Kidney (tissue), 14 donors: ENCODE measurements around the gene LYPLA2. TPM values are rescaled to one million over a fixed set of nuclear protein-coding genes. Genes with fewer than 3 reads are reported as not detected.
A peak's percentile ranks its signal among the peaks of the same experiment; 100 is the strongest.

Source experiments
- DNase-seq, 5 donors: peaks; one replicate each; pipeline ENCODE4 v3.0.0-alpha.2; 2013 to 2020
- FAIRE-seq: peaks from 2 replicates; lab custom pipeline; 2012; peaks lifted over from hg19 to GRCh38; lab: Jason Lieb, UNC
- H3K27ac ChIP-seq, 2 donors: one replicate each; pipeline ENCODE4 v1.7.0; 2013; ENCODE audit warnings: low read depth in 2 of 2, low read length in 2 of 2, inconsistent platforms in 1 of 2
- H3K27me3 ChIP-seq: one replicate; pipeline ENCODE4 v1.7.1; 2013; ENCODE audit warnings: low read length, inconsistent platforms; ENCODE audit not compliant: control insufficient read depth, insufficient read depth
- H3K36me3 ChIP-seq, 3 donors: one replicate each; pipeline versions ENCODE4 v1.7.0 to v1.7.1; 2013; ENCODE audit warnings: low read length in 3 of 3, control low read depth in 1 of 3, inconsistent platforms in 1 of 3; ENCODE audit not compliant: insufficient read depth in 3 of 3, control insufficient read depth in 2 of 3
- H3K4me1 ChIP-seq, 3 donors: one replicate each; pipeline versions ENCODE4 v1.7.0 to v1.7.1; 2013; ENCODE audit warnings: low read length in 3 of 3, inconsistent platforms in 1 of 3, low read depth in 1 of 3; ENCODE audit not compliant: control insufficient read depth in 2 of 3, insufficient read depth in 2 of 3
- H3K4me3 ChIP-seq, 3 donors: one replicate each; pipeline versions ENCODE4 v1.7.0 to v1.8.1; 2013; ENCODE audit warnings: low read length in 3 of 3, control low read depth in 1 of 3, inconsistent platforms in 1 of 3
- H3K9ac ChIP-seq, 3 donors: one replicate each; pipeline versions ENCODE4 v1.7.0 to v1.7.1; 2013; ENCODE audit warnings: low read length in 3 of 3, control low read depth in 1 of 3, inconsistent platforms in 1 of 3
- H3K9me3 ChIP-seq, 3 donors: one replicate each; pipeline versions ENCODE4 v1.7.0 to v1.7.1; 2013; ENCODE audit warnings: low read length in 3 of 3, control low read depth in 1 of 3, inconsistent platforms in 1 of 3; ENCODE audit not compliant: control insufficient read depth in 2 of 3, insufficient read depth in 1 of 3
- CTCF ChIP-seq: IDR thresholded peaks from 3 replicates; pipeline ENCODE4 v1.5.1; 2012; ENCODE audit warnings: mild to moderate bottlenecking, moderate library complexity, borderline replicate concordance; ENCODE audit not compliant: insufficient read depth; ENCODE audit errors: extremely low read depth
- intact Hi-C: fragments of 100-400 bp; cut with DNase I; formaldehyde crosslinking; loops from one replicate; pipeline ENCODE4 v1.11.1; 2022
- polyA plus RNA-seq: library from polyadenylated mRNA; stranded (reverse); fragments of 350-450 nt; fragmentation: Illumina TruSeq; extraction: RNeasy Lipid Tissue Mini Kit (QIAGEN cat#74804); gene quantifications from one replicate; pipeline ENCODE4 v1.2.3, GENCODE V29; 2014; ENCODE audit warnings: low read depth, low replicate concordance; ENCODE audit not compliant: insufficient read depth
- total RNA-seq: library from RNA; stranded (reverse); fragmentation: NEBNext Ultra II Directional; extraction: Animal tissue kit (Norgen Biotek cat#: 25700); gene quantifications from one replicate; pipeline ENCODE4 v1.2.1, GENCODE V29; 2021
- donor health status: control.
- donor health status: control.
- donor health status: control.
- donor health status: control.
- donor health status: control.
- donor health status: DM: yes; HTN: yes; CAD: no.
- donor health status: Normal renal cell carcinoma (clear cell type).

Gene LYPLA2
- total and polyA plus RNA-seq, 2 donors from 2014 or later: 71.3 to 133 TPM

- Histone ChIP-seq H3K9me3 (no peaks in the 10 kb centered on the region), H3K27me3 (no peaks in the 10 kb centered on the region), H3K36me3 (peaks cover 0 to 9% (median 2%) of the 10 kb centered on the region in 3 donors), H3K9ac (no peak overlapping the region), H3K4me1 (peaks cover 0 to 40% (median 4%) of the 10 kb centered on the region in 3 donors), H3K27ac (no peak overlapping the region), H3K4me3 (no peak overlapping the region)
- FAIRE-seq (no peak), DNase-seq (peak in 1 of 5 donors; percentile 62)
- intact Hi-C loops: no loop called here
- TF ChIP-seq CTCF: no peak
Observed at GRCh38 chr1:23795676-23796465, 4.9 kb downstream of the LYPLA2 start.

- Histone ChIP-seq H3K27ac (peak overlapping the region in 1 of 2 donors; percentile 47), H3K4me3 (no peak overlapping the region), H3K9me3 (no peaks in the 10 kb centered on the region), H3K9ac (peak overlapping the region in 1 of 3 donors; percentile 7), H3K36me3 (peaks cover 0 to 9% (median 2%) of the 10 kb centered on the region in 3 donors), H3K27me3 (no peaks in the 10 kb centered on the region), H3K4me1 (peaks cover 0 to 43% (median 10%) of the 10 kb centered on the region in 3 donors)
- DNase-seq (no peak), FAIRE-seq (no peak)
- TF ChIP-seq CTCF: no peak
- intact Hi-C loops: no loop called here
Observed at GRCh38 chr1:23796466-23797271, 5.7 kb downstream of the LYPLA2 start.

GRCh38 chr1:23797478-23798448, 6.8 kb downstream of the LYPLA2 start:
- Histone ChIP-seq H3K9me3 (no peaks in the 10 kb centered on the region), H3K4me1 (peaks cover 0 to 33% (median 14%) of the 10 kb centered on the region in 3 donors), H3K36me3 (peaks cover 0 to 14% (median 3%) of the 10 kb centered on the region in 3 donors), H3K9ac (peak overlapping the region in 1 of 3 donors; percentile 56), H3K27ac (peak overlapping the region in 1 of 2 donors; percentile 45), H3K27me3 (no peaks in the 10 kb centered on the region), H3K4me3 (no peak overlapping the region)
- DNase-seq (peak in 1 of 5 donors; percentile 57), FAIRE-seq (no peak)
- intact Hi-C loops: no loop called here
- TF ChIP-seq CTCF: no peak
